Spleen (tissue), 11 donors: ENCODE measurements around the gene MCCC1. TPM values are rescaled to one million over a fixed set of nuclear protein-coding genes. Genes with fewer than 3 reads are reported as not detected.
A peak's percentile ranks its signal among the peaks of the same experiment; 100 is the strongest.

Source experiments
- DNase-seq: peaks from one replicate; pipeline ENCODE4 v3.0.0-alpha.2; 2020
- H3K27ac ChIP-seq, 8 donors: fragments of 200-600 bp; sonication (generic) in 7 of 8; 1 replicate in 4 of 8; 2 replicates in 4 of 8; pipeline versions ENCODE4 v1.5.0 to v1.8.0; 2016 to 2021; ENCODE audit warnings: inconsistent platforms in 4 of 8, mild to moderate bottlenecking in 4 of 8, moderate library complexity in 1 of 8
- H3K27me3 ChIP-seq, 7 donors: fragments of 200-600 bp; sonication (generic) in 6 of 7; replicated peaks in 1 of 7; 1 replicate in 4 of 7; 2 replicates in 3 of 7; pipeline versions ENCODE4 v1.5.0 to v1.8.0; 2016 to 2021; ENCODE audit warnings: inconsistent platforms in 3 of 7, mild to moderate bottlenecking in 1 of 7
- H3K36me3 ChIP-seq, 6 donors: fragments of 200-600 bp; sonication (generic) in 5 of 6; 1 replicate in 4 of 6; 2 replicates in 2 of 6; pipeline versions ENCODE4 v1.5.0 to v1.8.0; 2016 to 2021; ENCODE audit warnings: inconsistent platforms in 2 of 6
- H3K4me1 ChIP-seq, 6 donors: fragments of 200-600 bp; sonication (generic) in 5 of 6; 1 replicate in 3 of 6; 2 replicates in 3 of 6; pipeline versions ENCODE4 v1.5.0 to v1.8.0; 2016 to 2021; ENCODE audit warnings: inconsistent platforms in 3 of 6
- H3K4me3 ChIP-seq, 8 donors: fragments of 200-600 bp; sonication (generic) in 7 of 8; 1 replicate in 4 of 8; 2 replicates in 4 of 8; pipeline versions ENCODE4 v1.5.0 to v1.8.0; 2016 to 2021; ENCODE audit warnings: inconsistent platforms in 4 of 8, mild to moderate bottlenecking in 4 of 8, moderate library complexity in 2 of 8
- H3K9me3 ChIP-seq, 8 donors: fragments of 200-600 bp; sonication (generic) in 7 of 8; 1 replicate in 4 of 8; 2 replicates in 4 of 8; pipeline versions ENCODE4 v1.5.0 to v1.8.0; 2016 to 2021; ENCODE audit warnings: inconsistent platforms in 4 of 8
- CTCF ChIP-seq, 11 experiments: fragments of 200-600 bp in 7 of 11; fragments of 450-650 bp in 4 of 11; sonication (generic) in 4 of 11; IDR thresholded peaks in 8 of 11; conservative IDR thresholded peaks in 3 of 11; 1 replicate in 7 of 11; 2 replicates in 4 of 11; pipeline versions ENCODE4 v1.4.0 to v1.8.0; 2016 to 2021; ENCODE audit warnings: antibody characterized with exemption in 11 of 11, inconsistent platforms in 4 of 11, mild to moderate bottlenecking in 1 of 11
- POLR2A ChIP-seq, 3 donors: fragments of 450-650 bp; IDR thresholded peaks; one replicate each; pipeline ENCODE4 v1.5.1; 2017; ENCODE audit warnings: antibody characterized with exemption in 3 of 3, mild to moderate bottlenecking in 1 of 3
- POLR2AphosphoS5 ChIP-seq, 3 donors: sonication (generic); formaldehyde crosslinking; IDR thresholded peaks; one replicate each; pipeline ENCODE4 v1.5.1; 2017; ENCODE audit warnings: antibody characterized with exemption in 3 of 3
- WGBS, 5 donors: extraction: QIAGEN DNeasy Blood & Tissue Kit in 3 of 5; methylation state at CpG; one replicate each; pipeline versions ENCODE4 v1.1.5 to v1.1.7; 2013 to 2018; 5-methylcytosine and 5-hydroxymethylcytosine counted together
- intact Hi-C: fragments of 100-400 bp; cut with DNase I; formaldehyde crosslinking; loops from one replicate; pipeline ENCODE4 v1.15.0; 2023; ENCODE audit warnings: low total_unique reads
- polyA plus RNA-seq, 3 donors: library from polyadenylated mRNA; stranded (reverse); fragments of 200-250 nt; gene quantifications; one replicate each; pipeline ENCODE4 v1.2.1, GENCODE V29; 2013
- total RNA-seq, 7 donors: library from RNA; depleted of rRNA in 3 of 7; stranded (reverse); fragments of >200 nt in 3 of 7; fragmentation: NEBNext Ultra II Directional in 4 of 7; extraction: Animal tissue kit (Norgen Biotek cat#: 25700) in 4 of 7; gene quantifications; one replicate each; pipeline versions ENCODE4 v1.1.0 to v1.2.1, GENCODE V29; 2016 to 2021
- donor health status: healthy with polysubstance abuse.
- donor health status: DM: no; HTN: no; CAD: no; lungs with moderate emphysema.
- donor health status: DM: no; HTN: no; CAD: no.
- donor health status: Bipolar disorder and iron deficiency.
- donor health status: healthy.
- donor health status: DM: no; HTN: no; CAD: no.
- donor health status: DM: yes; HTN: yes; CAD: no.

Gene MCCC1
- total and polyA plus RNA-seq, 10 donors, result 18.6 to 96.1 (median 28.7) TPM

DNA sequence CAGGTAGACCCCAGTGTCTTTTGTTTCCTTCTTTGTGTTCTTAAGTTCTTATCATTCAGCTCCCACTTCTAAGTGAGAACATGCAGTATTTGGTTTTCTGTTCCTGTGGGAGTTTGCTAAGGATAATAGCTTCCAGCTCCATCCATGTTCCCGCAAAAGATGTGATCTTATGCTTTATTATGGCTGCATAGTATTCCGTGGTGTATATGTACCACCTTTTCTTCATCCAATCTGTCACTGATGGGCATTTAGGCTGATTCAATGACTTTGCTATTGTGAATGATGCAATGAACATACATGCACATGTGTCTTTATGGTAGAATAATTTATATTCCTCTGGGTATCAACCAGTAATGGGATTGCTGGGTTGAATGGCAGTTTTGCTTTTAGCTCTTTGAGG is 24.4 kb downstream of the MCCC1 start:
- Histone ChIP-seq H3K9me3 (peaks cover 0 to 17% (median 2%) of the 10 kb centered on the region in 8 donors), H3K4me1 (peaks cover 0 to 13% (median 0%) of the 10 kb centered on the region in 6 donors), H3K27ac (no peak overlapping the region), H3K27me3 (no peaks in the 10 kb centered on the region), H3K4me3 (no peak overlapping the region), H3K36me3 (peaks cover 0 to 67% (median 30%) of the 10 kb centered on the region in 6 donors)
- 96 to 100% (median 98%) methylated on average over 2 of the region's 2 CpGs for WGBS, 5 donors
- DNase-seq, result no peak
- intact Hi-C loops, result no loop called here
- TF ChIP-seq POLR2A (IDR thresholded peaks at IDR 0.05) (no peak), CTCF (IDR thresholded peaks at IDR 0.05 in 8 of 11, conservative IDR thresholded peaks at IDR 0.05 in 3 of 11) (no peak), POLR2AphosphoS5 (IDR thresholded peaks at IDR 0.05) (no peak)

DNA sequence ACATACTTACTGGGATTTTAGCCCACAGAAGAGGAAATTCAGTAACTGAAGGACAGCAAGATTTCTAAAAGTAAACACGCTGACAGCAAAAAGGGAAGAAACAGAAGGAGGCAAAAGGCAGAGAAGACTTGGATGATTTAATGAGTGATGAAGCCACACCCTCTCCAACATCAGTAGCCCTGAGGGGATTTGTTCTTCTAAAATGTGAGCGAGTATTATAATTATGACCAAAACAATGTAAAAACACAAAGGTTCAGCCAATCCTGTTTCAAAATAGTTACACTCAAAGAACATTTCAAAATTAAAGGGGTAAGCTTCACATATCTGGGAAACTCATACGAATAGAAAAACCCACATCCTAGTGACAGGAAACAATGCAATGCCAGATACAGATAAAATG is 25.0 kb downstream of the MCCC1 start:
- no peak for TF ChIP-seq CTCF (IDR thresholded peaks at IDR 0.05 in 8 of 11, conservative IDR thresholded peaks at IDR 0.05 in 3 of 11)
- no peak for TF ChIP-seq POLR2A (IDR thresholded peaks at IDR 0.05)
- no peak for TF ChIP-seq POLR2AphosphoS5 (IDR thresholded peaks at IDR 0.05)
- Histone ChIP-seq H3K27me3 (no peaks in the 10 kb centered on the region), H3K9me3 (peaks cover 0 to 15% (median 2%) of the 10 kb centered on the region in 8 donors), H3K27ac (peak overlapping the region in 1 of 8 donors; percentile 39), H3K4me3 (no peak overlapping the region), H3K4me1 (peaks cover 0 to 13% (median 0%) of the 10 kb centered on the region in 6 donors), H3K36me3 (peaks cover 0 to 67% (median 30%) of the 10 kb centered on the region in 6 donors)
- no peak for DNase-seq
- intact Hi-C loops, result no loop called here
- 39 to 45% (median 42%) methylated on average over 3 of the region's 3 CpGs for WGBS, 5 donors

GRCh38 chr3:183073839-183074238 is 25.5 kb downstream of the MCCC1 start:
- Histone ChIP-seq H3K36me3 (peaks cover 2 to 67% (median 30%) of the 10 kb centered on the region in 6 donors), H3K4me3 (no peak overlapping the region), H3K9me3 (peaks cover 0 to 11% (median 2%) of the 10 kb centered on the region in 8 donors), H3K4me1 (peaks cover 0 to 13% (median 0%) of the 10 kb centered on the region in 6 donors), H3K27ac (peak overlapping the region in 1 of 8 donors; percentile 39), H3K27me3 (no peaks in the 10 kb centered on the region)
- TF ChIP-seq CTCF (IDR thresholded peaks at IDR 0.05 in 8 of 11, conservative IDR thresholded peaks at IDR 0.05 in 3 of 11) (no peak), POLR2A (IDR thresholded peaks at IDR 0.05) (no peak), POLR2AphosphoS5 (IDR thresholded peaks at IDR 0.05) (no peak)
- intact Hi-C loops, result no loop called here
- WGBS, 5 donors, result 69 to 84% (median 72%) methylated on average over 5 of the region's 5 CpGs
- no peak for DNase-seq

- no peak overlapping the region for H3K27ac ChIP-seq
- no peak overlapping the region for H3K4me3 ChIP-seq
- H3K36me3 ChIP-seq, result peaks cover 6 to 78% (median 46%) of the 10 kb centered on the region in 6 donors
- peaks cover 0 to 13% (median 0%) of the 10 kb centered on the region in 6 donors for H3K4me1 ChIP-seq
- no peaks in the 10 kb centered on the region for H3K27me3 ChIP-seq
- WGBS, 5 donors, result 95 to 100% (median 96%) methylated on average over 6 of the region's 6 CpGs
- TF ChIP-seq POLR2AphosphoS5 (IDR thresholded peaks at IDR 0.05) (no peak), POLR2A (IDR thresholded peaks at IDR 0.05) (no peak), CTCF (IDR thresholded peaks at IDR 0.05 in 8 of 11, conservative IDR thresholded peaks at IDR 0.05 in 3 of 11) (no peak)
- intact Hi-C loops, result no loop called here
- peaks cover 0 to 9% (median 2%) of the 10 kb centered on the region in 8 donors for H3K9me3 ChIP-seq
- no peak for DNase-seq
Measured at GRCh38 chr3:183070892-183071291, 28.4 kb downstream of the MCCC1 start.
